Stomach smooth muscle (tissue), 2 donors: ENCODE results near the gene TM2D1.
A peak's percentile ranks its signal among the peaks of the same experiment; 100 is the strongest.
"Not testable (repeated sequence)": the region's sequence is repeated elsewhere in the genome, so short reads cannot be mapped to it uniquely, and the experiment has no call there.

Experiments
- H3K27ac ChIP-seq: one replicate; pipeline ENCODE4 v1.7.0; 2013; ENCODE audit warnings: mild to moderate bottlenecking, low read length, inconsistent platforms
- H3K27me3 ChIP-seq, 2 donors: one replicate each; pipeline ENCODE4 v1.7.0; 2013; ENCODE audit warnings: low read length in 2 of 2; ENCODE audit not compliant: insufficient read depth in 2 of 2, control insufficient read depth in 1 of 2
- H3K36me3 ChIP-seq, 2 donors: one replicate each; pipeline ENCODE4 v1.7.0; 2013; ENCODE audit warnings: low read length in 2 of 2; ENCODE audit not compliant: control insufficient read depth in 2 of 2, insufficient read depth in 2 of 2
- H3K4me1 ChIP-seq: one replicate; pipeline ENCODE4 v1.7.0; 2013; ENCODE audit warnings: low read length; ENCODE audit not compliant: control insufficient read depth, insufficient read depth
- H3K4me3 ChIP-seq, 2 donors: one replicate each; pipeline ENCODE4 v1.7.0; 2013; ENCODE audit warnings: low read length in 2 of 2
- H3K9ac ChIP-seq, 2 donors: one replicate each; pipeline ENCODE4 v1.7.0; 2013; ENCODE audit warnings: low read length in 2 of 2, mild to moderate bottlenecking in 1 of 2
- H3K9me3 ChIP-seq, 2 donors: one replicate each; pipeline ENCODE4 v1.7.0; 2013; ENCODE audit warnings: low read length in 2 of 2; ENCODE audit not compliant: control insufficient read depth in 2 of 2
- donor health status: healthy.
- donor health status: Pancreatic carcinoma.

TM2D1 gene

GRCh38 chr1:61718996-61719663 is 5.8 kb downstream of the TM2D1 start:
- H3K9me3 ChIP-seq, H3K27ac ChIP-seq, H3K27me3 ChIP-seq, H3K36me3 ChIP-seq, H3K4me1 ChIP-seq, H3K4me3 ChIP-seq, H3K9ac ChIP-seq: not testable (repeated sequence)

GRCh38 chr1:61711969-61712368 is 13.0 kb downstream of the TM2D1 start:
- Histone ChIP-seq H3K27ac (no peak overlapping the region), H3K9ac (no peak overlapping the region), H3K9me3 (no peaks in the 10 kb centered on the region), H3K4me3 (no peak overlapping the region), H3K4me1 (no peaks in the 10 kb centered on the region), H3K27me3 (no peaks in the 10 kb centered on the region), H3K36me3 (peaks cover 3 to 12% of the 10 kb centered on the region in 2 donors)

- H3K9ac ChIP-seq, H3K4me3 ChIP-seq, H3K27ac ChIP-seq, H3K9me3 ChIP-seq, H3K4me1 ChIP-seq, H3K27me3 ChIP-seq: not testable (repeated sequence)
- peaks cover 3 to 12% of the 10 kb centered on the region in 2 donors for H3K36me3 ChIP-seq
Measured at GRCh38 chr1:61711257-61711656, 13.7 kb downstream of the TM2D1 start.

- Histone ChIP-seq H3K4me1 (no peaks in the 10 kb centered on the region), H3K4me3 (no peak overlapping the region), H3K36me3 (peaks cover 7 to 18% of the 10 kb centered on the region in 2 donors), H3K9ac (no peak overlapping the region), H3K27ac (no peak overlapping the region), H3K9me3 (no peaks in the 10 kb centered on the region), H3K27me3 (no peaks in the 10 kb centered on the region)
Measured at GRCh38 chr1:61709908-61710289, 15.0 kb downstream of the TM2D1 start.

GRCh38 chr1:61708953-61709907 is 15.7 kb downstream of the TM2D1 start:
- Histone ChIP-seq H3K27ac (no peak overlapping the region), H3K9ac (no peak overlapping the region), H3K4me3 (no peak overlapping the region), H3K9me3 (no peaks in the 10 kb centered on the region), H3K4me1 (no peaks in the 10 kb centered on the region), H3K36me3 (peaks cover 7 to 24% of the 10 kb centered on the region in 2 donors), H3K27me3 (no peaks in the 10 kb centered on the region)

GRCh38 chr1:61699911-61700851 is 24.8 kb downstream of the TM2D1 start:
- peak overlapping the region in 1 of 2 donors; percentile 13 for H3K9ac ChIP-seq
- peaks cover 6 to 28% of the 10 kb centered on the region in 2 donors for H3K36me3 ChIP-seq

GRCh38 chr1:61692155-61692800 is 32.7 kb downstream of the TM2D1 start:
- H3K4me3 ChIP-seq, result no peak overlapping the region
- no peak overlapping the region for H3K27ac ChIP-seq
- H3K9ac ChIP-seq, result no peak overlapping the region
- no peaks in the 10 kb centered on the region for H3K9me3 ChIP-seq
- H3K4me1 ChIP-seq, result no peaks in the 10 kb centered on the region
- no peaks in the 10 kb centered on the region for H3K27me3 ChIP-seq
- H3K36me3 ChIP-seq, result peaks cover 0 to 3% of the 10 kb centered on the region in 2 donors

More at GRCh38 chr1:61699911-61700851, 24.8 kb downstream of the TM2D1 start:
- Histone ChIP-seq H3K27me3 (no peaks in the 10 kb centered on the region), H3K27ac (no peak overlapping the region), H3K9me3 (no peaks in the 10 kb centered on the region), H3K4me3 (no peak overlapping the region), H3K4me1 (no peaks in the 10 kb centered on the region)

GRCh38 chr1:61687901-61688300 is 37.0 kb downstream of the TM2D1 start:
- H3K9me3 ChIP-seq, result no peaks in the 10 kb centered on the region
- no peaks in the 10 kb centered on the region for H3K27me3 ChIP-seq
- H3K36me3 ChIP-seq, result peaks cover 0 to 12% of the 10 kb centered on the region in 2 donors
- no peak overlapping the region for H3K27ac ChIP-seq
- no peaks in the 10 kb centered on the region for H3K4me1 ChIP-seq
- no peak overlapping the region for H3K9ac ChIP-seq
- H3K4me3 ChIP-seq, result no peak overlapping the region

GRCh38 chr1:61682891-61683290 is 42.0 kb downstream of the TM2D1 start:
- no peaks in the 10 kb centered on the region for H3K9me3 ChIP-seq
- H3K4me1 ChIP-seq, result no peaks in the 10 kb centered on the region
- no peaks in the 10 kb centered on the region for H3K27me3 ChIP-seq
- H3K4me3 ChIP-seq, result no peak overlapping the region
- peaks cover 3 to 21% of the 10 kb centered on the region in 2 donors for H3K36me3 ChIP-seq
- H3K27ac ChIP-seq, result no peak overlapping the region
- H3K9ac ChIP-seq, result no peak overlapping the region

- no peak overlapping the region for H3K9ac ChIP-seq
- no peaks in the 10 kb centered on the region for H3K4me1 ChIP-seq
- no peaks in the 10 kb centered on the region for H3K9me3 ChIP-seq
Measured at GRCh38 chr1:61680500-61680899, 44.4 kb downstream of the TM2D1 start.

More at GRCh38 chr1:61680500-61680899, 44.4 kb downstream of the TM2D1 start:
- Histone ChIP-seq H3K4me3 (no peak overlapping the region), H3K27ac (no peak overlapping the region), H3K36me3 (peaks cover 3 to 17% of the 10 kb centered on the region in 2 donors), H3K27me3 (no peaks in the 10 kb centered on the region)
